Caco-2 (cell line): ENCODE data around the gene MTA3. TPM values are rescaled to one million over a fixed set of nuclear protein-coding genes. Genes with fewer than 3 reads are reported as not detected.

ENCODE experiments used
- BruUV-seq: library from RNA; stranded (reverse); fragments of 400-500 nt; replicated peaks from 2 replicates; lab custom pipeline; 2021; lab: Mats Ljungman, UMichigan
- CTCF ChIA-PET: fragments of 300-600 bp; sonication (Branson Sonifier 250); formaldehyde crosslinking; loops from one replicate; lab custom pipeline; 2022; ENCODE audit warnings: antibody characterized with exemption; lab: Charles Lee
- POLR2A ChIA-PET: fragments of 300-600 bp; sonication (Branson Sonifier 250); formaldehyde crosslinking; loops from one replicate; lab custom pipeline; 2022; ENCODE audit warnings: antibody characterized with exemption; lab: Charles Lee
- DNase-seq, 2 experiments: peaks; one replicate each; pipeline versions ENCODE4 v3.0.0 to v3.0.0-alpha.2; 2020 to 2022
- H3K27me3 ChIP-seq: replicated peaks from 2 replicates; pipeline ENCODE4 v1.6.0; 2011; ENCODE audit warnings: low read length; ENCODE audit not compliant: control insufficient read depth, insufficient read depth
- H3K36me3 ChIP-seq: 2 replicates; pipeline ENCODE4 v1.5.1; 2011; ENCODE audit warnings: low read length; ENCODE audit not compliant: control insufficient read depth, insufficient read depth
- H3K4me1 ChIP-seq: fragments of 250-450 bp; sonication (Bioruptor Pico); 2 replicates; pipeline ENCODE4 v1.5.1; 2020; ENCODE audit warnings: mild to moderate bottlenecking
- H3K4me3 ChIP-seq: 2 replicates; pipeline ENCODE4 v1.5.1; 2011; ENCODE audit warnings: low read depth, mild to moderate bottlenecking, control low read depth, low read length
- H3K9me3 ChIP-seq: fragments of 250-450 bp; sonication (Bioruptor Pico); 2 replicates; pipeline ENCODE4 v1.5.1; 2020; ENCODE audit warnings: mild to moderate bottlenecking, moderate library complexity
- H3K27ac Mint-ChIP-seq: one replicate; pipeline ENCODE4 v1.8.0; 2022; ENCODE audit warnings: mixed read lengths; ENCODE audit not compliant: unreplicated experiment
- H3K27me3 Mint-ChIP-seq: one replicate; pipeline ENCODE4 v1.8.0; 2022; ENCODE audit warnings: mixed read lengths; ENCODE audit not compliant: insufficient read depth, unreplicated experiment
- H3K36me3 Mint-ChIP-seq: one replicate; pipeline ENCODE4 v1.8.0; 2022; ENCODE audit warnings: mild to moderate bottlenecking, mixed read lengths; ENCODE audit not compliant: insufficient read depth, unreplicated experiment
- H3K4me1 Mint-ChIP-seq: one replicate; pipeline ENCODE4 v1.8.0; 2022; ENCODE audit warnings: low read depth, mixed read lengths; ENCODE audit not compliant: unreplicated experiment
- H3K4me3 Mint-ChIP-seq: one replicate; pipeline ENCODE4 v1.8.0; 2022; ENCODE audit warnings: mild to moderate bottlenecking, moderate library complexity, mixed read lengths; ENCODE audit not compliant: unreplicated experiment
- H3K9me3 Mint-ChIP-seq: one replicate; pipeline ENCODE4 v1.8.0; 2022; ENCODE audit warnings: mixed read lengths; ENCODE audit not compliant: unreplicated experiment
- intact Hi-C: fragments of 100-400 bp; cut with micrococcal nuclease; formaldehyde crosslinking; loops from one replicate; pipeline ENCODE4 v1.10.0; 2022; ENCODE audit not compliant: unreplicated experiment
- total RNA-seq: library from RNA; stranded (reverse); gene quantifications from 2 replicates; pipeline ENCODE4 v1.2.3, GENCODE V29; 2022
- TF ChIP-seq, protein P1 (sequence below), 2 experiments: fragments of 200-600 bp in 1 of 2; IDR thresholded peaks; 1 replicate in 1 of 2; 2 replicates in 1 of 2; pipeline versions ENCODE4 v1.5.1 to v1.8.0; 2011 to 2022; ENCODE audit warnings: antibody characterized with exemption in 1 of 2, control low read depth in 1 of 2, inconsistent platforms in 1 of 2, low read depth in 1 of 2, low read length in 1 of 2, mild to moderate bottlenecking in 1 of 2, moderate library complexity in 1 of 2; ENCODE audit not compliant: insufficient read depth in 1 of 2, severe bottlenecking in 1 of 2, unreplicated experiment in 1 of 2

MTA3 gene
- total RNA-seq, 1 experiment from 2014 or later = 85.7 TPM

DNA sequence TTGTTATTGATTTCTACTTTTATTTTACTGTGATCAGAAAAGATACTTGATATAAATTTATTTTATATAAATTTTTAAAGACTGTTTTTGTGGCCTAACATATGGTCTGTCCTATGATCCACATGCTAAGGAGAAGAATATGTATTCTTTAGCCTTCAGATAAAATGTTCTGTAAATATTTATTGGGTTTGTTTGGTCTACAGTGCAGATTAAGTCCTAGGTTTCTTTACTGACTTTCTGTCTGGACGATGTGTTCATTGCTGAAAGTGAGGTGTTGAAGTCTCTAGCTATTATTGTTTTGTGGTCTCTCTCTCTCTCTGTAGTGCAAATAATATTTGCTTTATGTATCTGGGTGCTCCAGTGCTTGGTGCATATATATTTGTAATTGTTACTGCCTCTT, 165.4 kb downstream of the MTA3 start:
- POLR2A ChIA-PET = no interaction called here
- Histone ChIP-seq H3K27me3 (no peaks in the 10 kb centered on the region), H3K4me3 (no peak overlapping the region), H3K9me3 (peaks cover 17% of the 10 kb centered on the region; the same call in 1 of the 2 replicates), H3K36me3 (peaks cover 3% of the 10 kb centered on the region), H3K4me1 (no peaks in the 10 kb centered on the region)
- DNase-seq = no peak
- intact Hi-C loops = no loop called here
- Mint-ChIP-seq H3K4me3 (no peak overlapping the region), H3K4me1 (no peaks in the 10 kb centered on the region), H3K36me3 (peaks cover 5% of the 10 kb centered on the region), H3K27me3 (no peaks in the 10 kb centered on the region), H3K27ac (no peak overlapping the region), H3K9me3 (peaks cover 45% of the 10 kb centered on the region)
- TF ChIP-seq, protein P1, sequence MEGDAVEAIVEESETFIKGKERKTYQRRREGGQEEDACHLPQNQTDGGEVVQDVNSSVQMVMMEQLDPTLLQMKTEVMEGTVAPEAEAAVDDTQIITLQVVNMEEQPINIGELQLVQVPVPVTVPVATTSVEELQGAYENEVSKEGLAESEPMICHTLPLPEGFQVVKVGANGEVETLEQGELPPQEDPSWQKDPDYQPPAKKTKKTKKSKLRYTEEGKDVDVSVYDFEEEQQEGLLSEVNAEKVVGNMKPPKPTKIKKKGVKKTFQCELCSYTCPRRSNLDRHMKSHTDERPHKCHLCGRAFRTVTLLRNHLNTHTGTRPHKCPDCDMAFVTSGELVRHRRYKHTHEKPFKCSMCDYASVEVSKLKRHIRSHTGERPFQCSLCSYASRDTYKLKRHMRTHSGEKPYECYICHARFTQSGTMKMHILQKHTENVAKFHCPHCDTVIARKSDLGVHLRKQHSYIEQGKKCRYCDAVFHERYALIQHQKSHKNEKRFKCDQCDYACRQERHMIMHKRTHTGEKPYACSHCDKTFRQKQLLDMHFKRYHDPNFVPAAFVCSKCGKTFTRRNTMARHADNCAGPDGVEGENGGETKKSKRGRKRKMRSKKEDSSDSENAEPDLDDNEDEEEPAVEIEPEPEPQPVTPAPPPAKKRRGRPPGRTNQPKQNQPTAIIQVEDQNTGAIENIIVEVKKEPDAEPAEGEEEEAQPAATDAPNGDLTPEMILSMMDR (IDR thresholded peaks at IDR 0.05; ENCODE audit: insufficient read depth in 1 of 2, low read depth in 1 of 2, low read length in 1 of 2, severe bottlenecking in 1 of 2, unreplicated experiment in 1 of 2) = no peak
- no TSS peak for BruUV-seq
- CTCF ChIA-PET = no interaction called here

DNA sequence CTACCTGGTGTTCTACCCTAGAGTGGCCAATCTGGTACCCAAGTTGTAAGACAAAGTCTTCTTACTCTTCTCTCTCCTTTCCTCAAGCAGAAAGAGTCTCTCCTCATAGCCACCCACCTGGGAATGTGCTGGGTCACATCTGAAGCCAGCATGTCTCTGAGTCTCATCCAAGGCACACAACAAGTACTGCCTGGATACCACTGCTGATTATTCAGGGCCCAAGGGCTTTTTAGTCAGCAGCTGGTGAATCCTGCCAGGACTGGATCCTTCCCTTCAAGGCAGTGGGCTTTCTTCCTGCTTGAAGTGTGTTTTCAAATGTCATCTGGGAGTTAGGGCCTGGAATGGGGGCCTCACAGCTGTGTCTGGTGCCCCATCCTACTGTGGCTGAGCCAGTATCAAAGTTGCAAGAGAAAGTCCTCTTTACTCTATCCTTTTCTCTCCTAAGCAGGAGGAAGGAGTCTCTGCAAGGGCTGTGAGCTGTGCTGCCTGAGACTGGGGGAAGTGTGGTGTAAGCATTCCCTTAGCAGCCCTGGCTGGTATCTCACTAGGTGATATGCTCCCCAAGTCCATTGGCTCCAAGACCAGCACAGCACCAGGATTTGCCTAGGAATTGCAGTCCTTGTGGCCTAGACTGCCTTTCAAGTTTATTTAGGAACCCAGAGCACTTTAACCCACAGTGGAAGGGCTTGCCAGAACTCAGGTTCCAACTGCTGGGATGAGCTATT, 168.3 kb downstream of the MTA3 start:
- TF ChIP-seq, protein P1 (IDR thresholded peaks at IDR 0.05; ENCODE audit: insufficient read depth in 1 of 2, low read depth in 1 of 2, low read length in 1 of 2, severe bottlenecking in 1 of 2, unreplicated experiment in 1 of 2) = no peak
- ChIA-PET POLR2A (no interaction called here), CTCF (no interaction called here)
- intact Hi-C loops = no loop called here
- no TSS peak for BruUV-seq
- Mint-ChIP-seq H3K4me1 (no peaks in the 10 kb centered on the region), H3K4me3 (no peak overlapping the region), H3K9me3 (peaks cover 34% of the 10 kb centered on the region), H3K36me3 (peaks cover 5% of the 10 kb centered on the region), H3K27me3 (no peaks in the 10 kb centered on the region), H3K27ac (no peak overlapping the region)
- Histone ChIP-seq H3K4me1 (no peaks in the 10 kb centered on the region), H3K4me3 (no peak overlapping the region), H3K36me3 (peaks cover 3% of the 10 kb centered on the region), H3K9me3 (peaks cover 9% of the 10 kb centered on the region; the same call in 1 of the 2 replicates), H3K27me3 (no peaks in the 10 kb centered on the region)
- DNase-seq = no peak

DNA sequence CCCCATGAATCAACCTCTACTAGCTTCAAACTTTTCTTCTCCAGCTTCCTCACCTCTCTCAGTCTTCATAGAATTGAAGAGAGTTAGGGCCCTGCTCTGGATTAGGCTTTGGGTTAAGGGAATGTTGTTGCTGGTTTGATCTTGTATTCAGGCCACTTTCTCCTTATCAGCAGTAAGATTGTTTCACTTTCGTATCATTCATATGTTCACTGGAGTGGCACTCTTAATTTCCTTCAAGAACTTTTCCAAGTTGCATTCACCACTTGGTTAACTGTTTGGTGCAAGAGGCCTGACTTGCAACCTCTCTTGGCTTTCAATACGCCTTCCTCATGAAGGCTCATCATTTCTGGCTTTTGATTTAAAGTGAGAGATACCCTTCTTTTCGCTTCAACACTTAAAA, 172.7 kb downstream of the MTA3 start:
- Mint-ChIP-seq H3K27me3 (no peaks in the 10 kb centered on the region), H3K4me1 (no peaks in the 10 kb centered on the region), H3K36me3 (no peaks in the 10 kb centered on the region), H3K27ac (no peak overlapping the region), H3K4me3 (no peak overlapping the region), H3K9me3 (peaks cover 10% of the 10 kb centered on the region)
- no TSS peak for BruUV-seq
- Histone ChIP-seq H3K4me1 (no peaks in the 10 kb centered on the region), H3K4me3 (no peak overlapping the region), H3K36me3 (peaks cover 2% of the 10 kb centered on the region), H3K9me3 (peaks cover 4% of the 10 kb centered on the region; the same call in 1 of the 2 replicates), H3K27me3 (no peaks in the 10 kb centered on the region)
- no peak for DNase-seq
- ChIA-PET CTCF (no interaction called here), POLR2A (no interaction called here)
- TF ChIP-seq, protein P1 (IDR thresholded peaks at IDR 0.05; ENCODE audit: insufficient read depth in 1 of 2, low read depth in 1 of 2, low read length in 1 of 2, severe bottlenecking in 1 of 2, unreplicated experiment in 1 of 2) = no peak
- intact Hi-C loops = no loop called here
